HepG2 (cell line): ENCODE results near the gene SSR2. TPM values are rescaled to one million over a fixed set of nuclear protein-coding genes. Genes with fewer than 3 reads are reported as not detected.

Source experiments
- AGO2 ChIP-seq: fragments of 200-400 bp; formaldehyde crosslinking; optimal IDR thresholded peaks from 2 replicates; pipeline ENCODE3; 2017; ENCODE audit warnings: mild to moderate bottlenecking, low read depth, low read length, moderate library complexity
- BCL3 ChIP-seq: sonication (generic); formaldehyde crosslinking; IDR thresholded peaks from 2 replicates; pipeline ENCODE4 v1.5.1; 2020; ENCODE audit warnings: mild to moderate bottlenecking, missing genetic modification reagents, moderate library complexity
- DPF2 ChIP-seq: sonication (generic); formaldehyde crosslinking; IDR thresholded peaks from 2 replicates; pipeline ENCODE4 v1.4.0; 2020; ENCODE audit warnings: mild to moderate bottlenecking, low read depth, missing genetic modification reagents, borderline replicate concordance
- ELF4 ChIP-seq: sonication (generic); formaldehyde crosslinking; IDR thresholded peaks from 2 replicates; pipeline ENCODE4 v1.5.0; 2020; ENCODE audit warnings: missing genetic modification reagents, mild to moderate bottlenecking, moderate library complexity, borderline replicate concordance
- GZF1 ChIP-seq: sonication (generic); formaldehyde crosslinking; IDR thresholded peaks from 2 replicates; pipeline ENCODE4 v1.5.1; 2020; ENCODE audit warnings: mild to moderate bottlenecking, missing genetic modification reagents
- HNF1A ChIP-seq, 2 experiments: sonication (generic) in 1 of 2; formaldehyde crosslinking in 1 of 2; IDR thresholded peaks; 2 replicates each; pipeline versions ENCODE4 v1.4.0 to v1.6.1; 2016 to 2020; ENCODE audit warnings: borderline replicate concordance in 1 of 2, low read depth in 1 of 2, mild to moderate bottlenecking in 1 of 2, missing genetic modification reagents in 1 of 2
- IKZF1 ChIP-seq: fragments of 450-650 bp; IDR thresholded peaks from 2 replicates; pipeline ENCODE4 v1.7.1; 2016
- REST ChIP-seq, 2 experiments: IDR thresholded peaks; 2 replicates each; pipeline ENCODE4 v1.6.1; 2011 to 2012; ENCODE audit warnings: low read length in 2 of 2, borderline replicate concordance in 1 of 2, low read depth in 1 of 2, mild to moderate bottlenecking in 1 of 2, moderate library complexity in 1 of 2
- RFXAP ChIP-seq: sonication (generic); formaldehyde crosslinking; IDR thresholded peaks from 2 replicates; pipeline ENCODE4 v1.4.0; 2020; ENCODE audit warnings: missing genetic modification reagents, borderline replicate concordance
- SNAPC2 ChIP-seq: sonication (generic); formaldehyde crosslinking; IDR thresholded peaks from 2 replicates; pipeline ENCODE4 v1.8.1; 2022; ENCODE audit warnings: mild to moderate bottlenecking, missing genetic modification reagents
- SPEN ChIP-seq: sonication (generic); formaldehyde crosslinking; IDR thresholded peaks from 2 replicates; pipeline ENCODE4 v1.5.1; 2020; ENCODE audit warnings: low read depth, mild to moderate bottlenecking, missing genetic modification reagents
- ZBTB1 ChIP-seq: sonication (generic); formaldehyde crosslinking; IDR thresholded peaks from 2 replicates; pipeline ENCODE4 v1.4.0; 2020; ENCODE audit warnings: missing genetic modification reagents, borderline replicate concordance
- ZBTB26 ChIP-seq: IDR thresholded peaks from 2 replicates; pipeline ENCODE4 v1.6.1; 2016; ENCODE audit warnings: missing compliant biosample characterization, missing genetic modification reagents, borderline replicate concordance
- ZFP36L1 ChIP-seq: sonication (generic); formaldehyde crosslinking; IDR thresholded peaks from 2 replicates; pipeline ENCODE4 v1.8.0; 2022; ENCODE audit warnings: mild to moderate bottlenecking, missing genetic modification reagents, moderate library complexity
- ZFP36L2 ChIP-seq: sonication (generic); formaldehyde crosslinking; IDR thresholded peaks from 2 replicates; pipeline ENCODE4 v1.4.0; 2020; ENCODE audit warnings: missing genetic modification reagents
- ZNF263 ChIP-seq: sonication (generic); formaldehyde crosslinking; IDR thresholded peaks from 2 replicates; pipeline ENCODE4 v1.4.0; 2020; ENCODE audit warnings: missing genetic modification reagents
- polyA plus RNA-seq, 8 experiments: library from polyadenylated mRNA; depleted of rRNA in 3 of 8; stranded (reverse) in 7 of 8; unstranded in 1 of 8; fragments of >200 nt; fragmentation: Illumina TruSeq in 4 of 8; extraction: Trizol in 4 of 8; gene quantifications; 2 replicates each; pipeline versions ENCODE4 v1.2.1 to v1.2.3, GENCODE V29; 2011 to 2016; ENCODE audit warnings: low read depth in 4 of 8, missing spikeins in 1 of 8, mixed read lengths in 1 of 8; ENCODE audit not compliant: insufficient read depth in 1 of 8
- total RNA-seq, 5 experiments: library from RNA; depleted of rRNA; stranded (reverse); fragments of >200 nt; fragmentation: Illumina TruSeq; extraction: Trizol; gene quantifications; 2 replicates each; pipeline ENCODE4 v1.2.3, GENCODE V29; 2016; ENCODE audit warnings: low read depth in 1 of 5

Gene SSR2
- total and polyA plus RNA-seq, 2 of the 13 experiments (the other 11 are each of a cell fraction or from before 2014, with no cell fraction given), result 284 to 461 TPM

GRCh38 chr1:156053768-156054499 lies 33.2 kb upstream of the SSR2 start, which contains the start of gene UBQLN4 (continued):
- TF ChIP-seq ZFP36L1 (CRISPR knock-in tag), result no peak
- peak; percentile 62 for TF ChIP-seq AGO2
- 0 out of 2 replicates have a peak, but pooled peaks have one; percentile 5 for TF ChIP-seq ZBTB26 (CRISPR knock-in tag)
- TF ChIP-seq HNF1A (IDR thresholded peaks at IDR 0.05; ENCODE audit: low read depth), result no peak
- TF ChIP-seq HNF1A (CRISPR knock-in tag; IDR thresholded peaks at IDR 0.05; ENCODE audit: borderline replicate concordance), result no peak
- no peak for TF ChIP-seq RFXAP (CRISPR knock-in tag)
- TF ChIP-seq ZNF263, result no peak
- TF ChIP-seq ZFP36L2 (CRISPR knock-in tag), result no peak
- no peak for TF ChIP-seq BCL3 (CRISPR knock-in tag)
- no peak for TF ChIP-seq IKZF1
- TF ChIP-seq DPF2 (CRISPR knock-in tag), result no peak
- TF ChIP-seq SPEN (CRISPR knock-in tag), result peak; percentile 3; the same call in 1 of the 2 replicates
- no peak; the same call in 1 of the 2 replicates for TF ChIP-seq GZF1 (CRISPR knock-in tag)
- TF ChIP-seq REST (IDR thresholded peaks at IDR 0.05; ENCODE audit: borderline replicate concordance in 1 of 2, low read depth in 1 of 2, low read length in 2 of 2), result peak in 1 of 2 experiments; percentile 21; a peak in 1 of 4 replicates
- TF ChIP-seq SNAPC2 (CRISPR knock-in tag), result no peak
- no peak for TF ChIP-seq ZBTB1 (CRISPR knock-in tag)
- TF ChIP-seq ELF4 (CRISPR knock-in tag), result peak; percentile 63; the same call in 1 of the 2 replicates
